ENCODE results near the gene DPP8. TPM values are rescaled to one million over a fixed set of nuclear protein-coding genes. Genes with fewer than 3 reads are reported as not detected.

Gene DPP8
- total and polyA plus RNA-seq, 2 donors (not counting 3 experiments of a cell fraction or from before 2014, with no cell fraction given) = 12.1 to 35.3 TPM

DNA sequence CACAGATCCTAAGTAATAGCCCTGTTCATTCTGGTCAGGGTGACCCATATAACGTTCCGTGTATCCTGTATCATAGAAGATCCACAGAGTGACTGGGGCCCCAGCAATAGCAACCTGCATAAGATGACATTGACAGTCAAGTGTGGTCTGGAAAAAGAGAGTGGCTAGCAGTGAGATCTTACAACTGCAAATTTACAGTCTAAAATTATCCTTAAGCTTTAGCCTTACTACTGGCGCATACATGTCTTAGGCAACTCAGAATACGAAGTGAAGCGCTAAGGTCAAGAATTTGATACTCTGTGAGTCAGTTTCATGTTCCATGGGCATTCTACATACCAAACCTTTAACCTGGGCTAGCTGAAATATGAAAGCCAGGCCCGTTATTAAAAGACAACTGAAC lies 65.5 kb downstream of the DPP8 start:
- intact Hi-C loops (cut with micrococcal nuclease) (no loop called here), dilution Hi-C loops (cut with MboI; ENCODE audit: extremely low pct_ligation_motif_present, low sequenced_read_pairs) (no loop called here)
- no peaks in the 10 kb centered on the region for H3K9me3 ChIP-seq (replicated peaks; ENCODE audit: control insufficient read depth, insufficient read depth, low read length)
- ChIA-PET CTCF (no interaction called here), POLR2A (no interaction called here)
- no peak overlapping the region for H2AFZ ChIP-seq (ENCODE audit: low read depth, low read length)
- H3K4me1 ChIP-seq (ENCODE audit: control insufficient read depth, extremely low read depth, insufficient read depth, low read length) = no peaks in the 10 kb centered on the region
- no peaks in the 10 kb centered on the region for H3K9me1 ChIP-seq (replicated peaks; ENCODE audit: control insufficient read depth, extremely low read depth, insufficient read depth, low read length)
- H3K79me2 ChIP-seq (ENCODE audit: control insufficient read depth, insufficient read depth, low read length) = no peaks in the 10 kb centered on the region
- H3K27ac ChIP-seq (ENCODE audit: insufficient read depth, low read depth, low read length) = no peak overlapping the region
- no TSS peak for BruUV-seq (replicated peaks)
- TF ChIP-seq, protein P1, sequence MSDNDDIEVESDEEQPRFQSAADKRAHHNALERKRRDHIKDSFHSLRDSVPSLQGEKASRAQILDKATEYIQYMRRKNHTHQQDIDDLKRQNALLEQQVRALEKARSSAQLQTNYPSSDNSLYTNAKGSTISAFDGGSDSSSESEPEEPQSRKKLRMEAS (IDR thresholded peaks at IDR 0.05; ENCODE audit: insufficient read depth, insufficient read length) = no peak
- TF ChIP-seq JUN (IDR thresholded peaks at IDR 0.05; ENCODE audit: borderline replicate concordance, insufficient read depth, insufficient read length, low read depth) (no peak), GATA2 (IDR thresholded peaks at IDR 0.05; ENCODE audit: insufficient read depth, insufficient read length, low read depth, low read length) (no peak)
- no peak overlapping the region for H3K4me2 ChIP-seq (ENCODE audit: insufficient read depth, low read length)
- peaks cover 11 to 22% of the 10 kb centered on the region in 2 experiments for H3K36me3 ChIP-seq (ENCODE audit: control insufficient read depth in 2 of 2, extremely low read depth in 1 of 2, insufficient read depth in 2 of 2, low read length in 2 of 2)
- FAIRE-seq (no peak), DNase-seq (ENCODE audit: low read depth, low spot score) (no peak)
- H4K20me1 ChIP-seq (replicated peaks; ENCODE audit: control insufficient read depth, extremely low read depth, insufficient read depth, low read length) = no peaks in the 10 kb centered on the region
- H3K9ac ChIP-seq (replicated peaks; ENCODE audit: extremely low read depth, insufficient read depth, low read length) = no peak overlapping the region
- H3K27me3 ChIP-seq (ENCODE audit: control insufficient read depth in 2 of 2, insufficient read depth in 2 of 2, low read length in 2 of 2) = no peaks in the 10 kb centered on the region
- no peak overlapping the region for H3K4me3 ChIP-seq (replicated peaks in 1 of 3; ENCODE audit: insufficient read depth in 1 of 3, low read depth in 1 of 3, low read length in 3 of 3)

DNA sequence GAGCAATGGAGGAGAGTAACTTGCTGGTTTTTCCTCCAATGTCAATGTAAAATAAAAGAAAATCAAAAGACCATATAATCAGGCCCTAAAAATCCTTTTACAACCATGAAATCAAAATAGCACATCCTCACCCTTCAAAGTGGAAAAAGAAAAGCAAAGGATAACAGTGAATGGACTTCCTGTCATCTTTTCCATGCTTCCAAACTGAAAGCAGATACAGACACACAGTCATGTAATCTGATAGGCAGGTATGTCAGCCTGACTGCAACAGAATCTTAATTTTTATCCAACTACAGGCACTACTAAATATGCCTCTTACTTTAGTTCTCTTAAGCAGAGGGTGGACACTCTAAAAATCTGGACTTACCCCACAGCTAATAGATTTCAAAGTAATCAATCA lies 66.9 kb downstream of the DPP8 start:
- dilution Hi-C loops (cut with MboI; ENCODE audit: extremely low pct_ligation_motif_present, low sequenced_read_pairs) (no loop called here), intact Hi-C loops (cut with micrococcal nuclease) (no loop called here)
- CTCF ChIA-PET = no interaction called here
- peaks cover 8 to 21% of the 10 kb centered on the region in 2 experiments for H3K36me3 ChIP-seq (ENCODE audit: control insufficient read depth in 2 of 2, extremely low read depth in 1 of 2, insufficient read depth in 2 of 2, low read length in 2 of 2)
- no peak overlapping the region for H3K4me3 ChIP-seq (replicated peaks in 1 of 3; ENCODE audit: insufficient read depth in 1 of 3, low read depth in 1 of 3, low read length in 3 of 3)
- DNase-seq (ENCODE audit: low read depth, low spot score) = no peak
- H3K27ac ChIP-seq (ENCODE audit: insufficient read depth, low read depth, low read length) = no peak overlapping the region
- no peaks in the 10 kb centered on the region for H3K79me2 ChIP-seq (ENCODE audit: control insufficient read depth, insufficient read depth, low read length)
- H3K9me3 ChIP-seq (replicated peaks; ENCODE audit: control insufficient read depth, insufficient read depth, low read length) = no peaks in the 10 kb centered on the region
- H3K9ac ChIP-seq (replicated peaks; ENCODE audit: extremely low read depth, insufficient read depth, low read length) = no peak overlapping the region
- POLR2A ChIA-PET = no interaction called here
- no peak for FAIRE-seq
- TF ChIP-seq GATA2 (IDR thresholded peaks at IDR 0.05; ENCODE audit: insufficient read depth, insufficient read length, low read depth, low read length) (no peak), JUN (IDR thresholded peaks at IDR 0.05; ENCODE audit: borderline replicate concordance, insufficient read depth, insufficient read length, low read depth) (no peak), MYC (IDR thresholded peaks at IDR 0.05; ENCODE audit: low read depth, low read length) (no peak), POLR2A (IDR thresholded peaks at IDR 0.05; ENCODE audit: low read depth, low read length) (no peak), FOS (IDR thresholded peaks at IDR 0.05; ENCODE audit: borderline replicate concordance, insufficient read depth, low read length) (no peak), POLR2AphosphoS5 (IDR thresholded peaks at IDR 0.05; ENCODE audit: insufficient read depth, low read depth, low read length) (no peak), EZH2 (IDR thresholded peaks at IDR 0.05; ENCODE audit: borderline replicate concordance, low read depth, low read length, severe bottlenecking) (no peak)
- TF ChIP-seq, protein P1 (IDR thresholded peaks at IDR 0.05; ENCODE audit: insufficient read depth, insufficient read length) = no peak
- TF ChIP-seq, protein P2, sequence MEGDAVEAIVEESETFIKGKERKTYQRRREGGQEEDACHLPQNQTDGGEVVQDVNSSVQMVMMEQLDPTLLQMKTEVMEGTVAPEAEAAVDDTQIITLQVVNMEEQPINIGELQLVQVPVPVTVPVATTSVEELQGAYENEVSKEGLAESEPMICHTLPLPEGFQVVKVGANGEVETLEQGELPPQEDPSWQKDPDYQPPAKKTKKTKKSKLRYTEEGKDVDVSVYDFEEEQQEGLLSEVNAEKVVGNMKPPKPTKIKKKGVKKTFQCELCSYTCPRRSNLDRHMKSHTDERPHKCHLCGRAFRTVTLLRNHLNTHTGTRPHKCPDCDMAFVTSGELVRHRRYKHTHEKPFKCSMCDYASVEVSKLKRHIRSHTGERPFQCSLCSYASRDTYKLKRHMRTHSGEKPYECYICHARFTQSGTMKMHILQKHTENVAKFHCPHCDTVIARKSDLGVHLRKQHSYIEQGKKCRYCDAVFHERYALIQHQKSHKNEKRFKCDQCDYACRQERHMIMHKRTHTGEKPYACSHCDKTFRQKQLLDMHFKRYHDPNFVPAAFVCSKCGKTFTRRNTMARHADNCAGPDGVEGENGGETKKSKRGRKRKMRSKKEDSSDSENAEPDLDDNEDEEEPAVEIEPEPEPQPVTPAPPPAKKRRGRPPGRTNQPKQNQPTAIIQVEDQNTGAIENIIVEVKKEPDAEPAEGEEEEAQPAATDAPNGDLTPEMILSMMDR (IDR thresholded peaks at IDR 0.05; ENCODE audit: extremely low read depth in 1 of 2, insufficient read depth in 1 of 2, low read depth in 1 of 2, low read length in 2 of 2) = no peak
- no peak overlapping the region for H2AFZ ChIP-seq (ENCODE audit: low read depth, low read length)
- H3K27me3 ChIP-seq (ENCODE audit: control insufficient read depth in 2 of 2, insufficient read depth in 2 of 2, low read length in 2 of 2) = no peaks in the 10 kb centered on the region
- H3K4me2 ChIP-seq (ENCODE audit: insufficient read depth, low read length) = no peak overlapping the region
- no peaks in the 10 kb centered on the region for H3K9me1 ChIP-seq (replicated peaks; ENCODE audit: control insufficient read depth, extremely low read depth, insufficient read depth, low read length)
- H3K4me1 ChIP-seq (ENCODE audit: control insufficient read depth, extremely low read depth, insufficient read depth, low read length) = no peaks in the 10 kb centered on the region
- no TSS peak for BruUV-seq (replicated peaks)
- H4K20me1 ChIP-seq (replicated peaks; ENCODE audit: control insufficient read depth, extremely low read depth, insufficient read depth, low read length) = no peaks in the 10 kb centered on the region

Measured in endothelial cell of umbilical vein (primary cell).